GM19099 (cell line): ENCODE data around the gene KRT74.

Experiments used
- POLR2A ChIP-seq: IDR thresholded peaks from 3 replicates; pipeline ENCODE4 v1.6.1; 2011; ENCODE audit warnings: low read depth; ENCODE audit not compliant: insufficient read length; ENCODE audit errors: extremely low read depth

The KRT74 gene

DNA sequence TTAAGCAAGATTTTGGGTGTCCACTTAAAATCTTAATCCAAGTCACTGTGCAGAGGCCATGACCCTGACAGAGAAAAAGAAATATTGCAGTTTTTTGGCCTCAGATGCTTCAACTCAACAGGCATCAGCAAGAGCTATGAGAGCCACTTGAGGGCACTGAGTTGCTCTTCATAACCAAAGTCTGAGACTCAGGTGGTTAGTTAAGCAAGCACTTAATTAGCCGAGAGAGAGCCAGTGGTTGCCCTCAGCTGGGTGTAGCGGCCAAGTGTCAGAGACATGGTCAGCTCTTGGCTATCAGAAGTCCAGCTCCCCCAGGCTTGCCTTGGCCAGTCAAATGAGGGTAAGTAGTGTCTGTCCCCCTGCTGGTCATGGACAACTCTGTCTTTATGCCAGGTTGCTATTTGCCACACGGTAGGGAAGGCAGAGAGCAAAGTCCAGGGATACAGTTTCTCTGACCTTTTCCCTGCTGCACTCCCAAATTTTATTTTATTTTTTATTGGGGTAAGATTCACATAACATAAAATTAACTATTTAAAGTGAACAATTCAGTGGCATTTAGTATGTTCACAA, 11.7 kb downstream of the KRT74 start:
- no peak for TF ChIP-seq POLR2A

DNA sequence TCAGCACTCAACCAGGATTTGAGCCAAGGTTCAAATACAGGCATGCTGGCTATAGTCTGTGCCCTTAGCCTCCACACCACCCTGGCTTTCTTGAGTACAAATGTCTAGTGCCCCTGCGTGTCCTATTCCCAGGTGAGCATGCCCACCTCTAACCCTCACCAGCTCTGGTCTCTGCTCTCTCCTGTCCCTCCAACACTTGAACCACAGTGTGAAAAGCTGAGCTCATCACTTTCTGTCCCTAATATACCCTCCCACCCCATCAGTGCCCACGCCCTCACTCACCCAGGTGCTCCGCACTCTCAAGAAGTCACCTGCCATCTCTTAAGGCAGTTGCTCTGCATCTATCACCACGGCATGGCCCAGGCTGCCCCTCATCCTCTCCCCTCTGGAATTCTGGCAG, 13.7 kb downstream of the KRT74 start:
- no peak for TF ChIP-seq POLR2A

DNA sequence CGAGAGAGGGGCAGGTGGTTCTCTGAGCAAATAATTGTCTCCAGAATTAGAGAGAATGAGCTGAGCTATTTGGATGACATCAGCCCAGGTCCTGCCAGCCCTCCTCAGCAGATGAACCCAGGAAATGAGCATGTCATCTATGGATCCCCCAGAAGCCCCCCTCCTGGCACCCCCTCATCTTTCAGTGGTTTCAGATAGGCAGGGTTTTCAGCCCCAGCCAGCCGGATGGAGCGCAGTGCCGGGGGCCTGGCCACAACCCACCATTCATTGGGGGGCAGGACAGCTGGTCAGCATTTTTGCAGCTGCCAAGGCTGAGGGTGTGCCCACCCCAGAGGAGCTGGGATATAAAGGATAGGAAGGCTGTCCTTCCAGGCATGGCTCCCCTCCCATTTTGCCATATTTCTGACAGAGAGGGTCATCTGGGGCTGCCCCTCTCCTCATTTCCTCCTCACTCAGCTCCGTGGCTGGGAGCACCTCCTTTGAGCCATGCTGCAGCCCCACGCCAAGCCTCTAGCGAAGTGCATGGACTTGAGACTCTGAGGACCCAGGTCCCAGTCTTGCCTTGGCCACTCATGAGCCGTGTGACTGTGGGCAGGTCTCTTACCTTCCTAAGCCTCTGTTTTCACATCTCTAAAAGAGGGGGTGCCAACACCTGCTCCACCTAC, 14.7 kb downstream of the KRT74 start:
- no peak for TF ChIP-seq POLR2A

DNA sequence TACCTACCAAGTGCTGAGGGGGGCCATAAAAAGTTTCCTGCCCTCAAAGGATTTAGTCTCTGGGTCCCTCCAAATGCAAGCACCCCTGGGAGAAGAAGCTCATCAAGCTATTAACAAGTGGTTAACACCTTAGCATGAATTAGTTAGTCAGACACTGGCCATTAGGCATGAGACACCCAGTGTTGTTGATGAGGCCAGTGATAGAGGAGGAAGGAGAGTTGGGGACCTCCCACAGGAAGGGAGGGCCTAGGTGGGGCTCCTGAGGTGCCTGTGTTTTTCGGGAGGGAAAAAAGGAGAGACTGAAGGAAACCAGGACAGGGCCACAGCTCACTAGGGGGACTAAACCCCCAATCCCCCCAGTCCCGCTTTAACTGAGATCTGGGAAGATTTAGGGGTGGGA, 16.2 kb downstream of the KRT74 start:
- TF ChIP-seq POLR2A, result no peak

DNA sequence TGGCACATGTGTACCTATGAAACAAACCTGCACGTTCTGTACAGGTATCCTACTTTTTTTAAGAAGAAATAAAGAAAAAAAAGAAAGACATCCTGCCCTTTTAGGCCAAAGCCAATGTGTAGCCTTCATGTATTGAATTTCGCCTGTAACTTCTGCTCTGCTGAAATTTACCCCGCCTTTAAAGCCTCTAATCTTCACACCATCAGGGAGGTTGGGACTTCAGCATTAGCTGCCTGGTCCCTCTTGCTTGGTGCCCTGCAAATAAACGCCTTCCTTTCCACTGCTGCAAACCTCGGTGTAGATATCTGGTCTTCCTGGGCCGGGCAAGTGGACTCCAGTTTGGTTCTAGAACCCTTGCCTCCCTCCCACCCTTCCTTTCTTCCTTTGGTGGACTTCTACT, 18.1 kb downstream of the KRT74 start:
- no peak for TF ChIP-seq POLR2A

DNA sequence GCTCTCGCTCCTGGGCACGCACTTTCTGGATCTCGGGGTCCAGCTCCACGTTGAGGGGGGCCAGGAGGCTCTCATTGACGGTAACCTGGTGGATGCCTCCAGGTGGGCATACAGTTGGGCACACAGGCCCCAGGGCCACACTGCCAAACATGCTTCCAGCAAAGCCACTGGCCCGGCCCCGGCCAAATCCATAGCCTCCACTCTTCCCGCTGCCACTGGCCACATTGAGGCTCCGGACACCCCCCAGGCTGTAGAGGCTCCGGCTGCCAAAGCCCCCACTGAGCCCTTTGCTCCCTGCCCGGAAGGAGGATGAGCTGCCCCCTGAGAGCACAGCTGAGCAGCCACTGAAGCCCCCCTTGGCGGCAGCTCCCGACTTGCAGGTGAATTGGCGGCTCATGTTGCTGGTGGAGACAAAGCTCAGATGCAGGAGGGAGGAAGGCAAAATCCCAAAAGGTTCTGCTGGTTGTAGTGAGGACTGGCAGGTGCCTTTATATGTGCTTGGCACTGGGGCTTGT, 20.9 kb downstream of the KRT74 start, which contains the start of gene KRT71:
Gene KRT71, minus strand, starts transcription at position 465 of the 515 bp plus-strand sequence. Its CDS starts 68 bp downstream, at position 397.
- no peak for TF ChIP-seq POLR2A

DNA sequence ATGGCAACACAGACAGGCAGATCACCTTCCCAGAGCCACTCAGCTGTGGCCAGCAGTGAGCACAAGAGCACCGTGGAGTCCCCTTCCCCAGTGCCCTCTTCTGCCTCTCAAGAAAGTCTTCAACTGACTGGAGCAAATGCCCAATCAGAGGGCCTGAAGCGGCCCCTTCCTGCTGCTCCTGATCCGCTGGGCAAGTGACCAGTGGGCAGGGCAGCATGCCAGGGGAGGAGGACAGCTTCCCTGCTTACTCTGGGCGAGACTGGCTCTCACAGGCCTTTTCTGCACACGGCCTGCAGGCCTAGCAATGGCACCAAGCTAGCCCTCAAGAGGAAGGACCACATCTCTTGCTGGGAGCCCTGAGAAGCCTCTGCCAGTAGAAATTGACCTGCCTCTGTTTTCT, 21.6 kb downstream of the KRT74 start:
- TF ChIP-seq POLR2A, result no peak

DNA sequence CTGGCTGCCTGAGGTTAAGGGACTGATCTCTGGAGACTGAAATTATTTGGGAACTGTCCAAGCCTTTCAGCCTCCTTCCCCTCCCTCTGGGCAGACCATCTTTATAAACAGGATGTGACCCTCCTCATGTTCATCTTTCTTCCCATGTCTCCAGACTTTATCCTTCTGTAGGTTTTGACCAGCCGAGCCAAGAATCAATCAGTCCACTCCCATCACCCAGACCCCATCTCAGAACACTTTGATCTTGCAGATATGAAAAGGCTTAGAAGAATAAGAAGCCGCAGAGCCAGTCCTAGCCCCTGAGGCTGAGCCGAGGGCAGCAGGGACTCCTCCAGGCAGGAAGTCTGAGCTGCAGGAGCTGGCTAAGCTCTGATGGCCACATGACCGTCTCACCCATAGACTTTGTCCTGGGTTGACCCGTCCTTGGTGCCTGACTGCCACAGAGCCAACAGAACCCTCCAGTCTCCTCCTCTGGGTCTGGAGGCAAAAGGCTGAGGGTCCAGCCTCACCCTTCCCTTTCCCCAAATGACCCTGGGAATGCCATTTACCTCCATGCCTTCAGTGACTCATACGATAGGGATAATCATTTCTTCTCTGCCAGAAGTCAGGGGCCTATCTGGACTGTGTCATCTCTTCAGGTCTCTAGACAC, 22.3 kb downstream of the KRT74 start:
- no peak for TF ChIP-seq POLR2A

DNA sequence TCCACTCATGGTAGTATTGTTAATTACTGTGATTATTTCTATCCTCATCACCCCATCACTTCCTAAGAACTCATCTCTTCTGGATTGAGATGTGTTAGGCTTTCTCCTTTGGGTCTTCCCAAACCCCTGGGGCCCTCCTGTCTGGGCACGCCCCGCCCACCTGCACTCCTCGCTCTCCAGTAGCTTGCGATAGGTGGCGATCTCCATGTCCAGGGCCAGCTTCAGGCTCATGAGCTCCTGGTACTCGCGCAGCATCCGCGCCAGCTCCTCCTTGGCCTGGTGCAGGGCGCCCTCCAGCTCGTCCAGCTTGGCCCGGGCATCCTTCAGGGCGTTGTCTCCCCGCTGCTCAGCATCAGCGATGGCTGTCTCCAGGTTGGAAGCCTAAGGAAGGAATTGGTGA, 27.5 kb downstream of the KRT74 start:
- TF ChIP-seq POLR2A, result no peak

DNA sequence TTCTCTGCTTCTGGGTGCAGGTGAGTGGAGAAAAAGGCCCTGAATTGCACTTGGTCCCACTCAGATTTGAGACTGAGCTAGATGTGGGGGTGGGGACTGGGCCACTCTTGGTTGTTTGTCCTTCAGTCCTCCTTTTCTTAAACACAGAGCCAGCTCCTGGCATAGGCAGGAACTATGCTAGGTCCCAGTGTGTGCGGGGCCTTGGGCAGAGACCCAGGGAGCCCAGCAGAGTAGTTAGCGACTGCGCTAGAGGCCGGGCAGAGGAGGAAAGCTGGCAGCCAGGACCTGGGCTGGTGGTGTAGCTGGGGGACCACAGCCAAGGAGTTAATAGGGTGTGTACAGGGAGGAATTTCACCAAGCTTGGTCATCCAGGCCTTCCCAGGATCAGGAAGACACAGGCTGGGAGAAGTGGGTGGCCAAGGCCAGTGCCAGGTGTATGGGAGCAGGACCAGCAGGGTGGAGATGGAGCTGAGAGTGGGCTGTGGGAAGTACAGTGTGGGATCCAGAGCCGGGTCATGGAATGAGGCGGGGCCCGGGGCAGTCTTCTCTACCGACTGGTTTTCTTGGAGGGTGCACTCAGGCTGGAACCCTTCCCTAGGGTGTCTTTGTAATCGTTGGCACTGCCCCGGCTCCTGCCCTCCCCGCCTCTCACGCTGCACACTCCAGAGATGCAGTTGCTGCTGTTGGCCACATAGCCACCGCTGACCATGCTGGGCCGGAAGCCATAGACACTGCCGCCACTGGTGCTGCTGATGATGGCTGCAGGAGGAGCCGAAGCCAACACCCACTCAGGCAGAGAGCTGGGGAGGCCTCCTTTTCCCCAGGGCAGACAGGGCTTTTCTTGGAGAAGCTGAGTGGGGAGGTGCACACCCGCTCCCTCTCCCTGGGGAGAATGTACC, 29.4 kb downstream of the KRT74 start:
- TF ChIP-seq POLR2A, result no peak

DNA sequence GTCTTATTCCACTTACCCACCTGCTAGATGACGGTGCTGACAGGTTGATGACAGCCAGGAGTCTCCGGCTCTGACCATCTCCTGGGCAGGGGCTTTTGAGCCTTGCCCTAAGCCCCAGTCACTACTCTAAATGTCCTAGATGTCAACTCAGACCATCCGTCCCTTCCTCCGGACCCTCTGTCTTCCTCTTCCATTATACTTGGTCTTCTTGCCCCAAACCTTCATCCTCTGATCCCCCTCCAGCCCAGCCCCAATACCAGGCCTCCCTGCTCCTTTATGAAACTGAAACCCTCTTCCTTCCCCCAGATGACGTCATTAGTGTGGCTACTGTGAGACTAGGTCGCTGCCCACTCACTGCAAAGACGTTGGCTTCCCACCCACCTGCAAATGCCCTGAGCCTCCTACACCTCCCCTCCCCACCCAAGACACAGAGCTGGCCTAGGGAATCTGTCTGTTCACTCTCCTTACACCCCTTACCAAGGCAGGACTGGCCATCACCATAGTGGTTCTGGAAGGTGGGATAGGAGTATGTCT, 30.8 kb downstream of the KRT74 start:
- no peak for TF ChIP-seq POLR2A

DNA sequence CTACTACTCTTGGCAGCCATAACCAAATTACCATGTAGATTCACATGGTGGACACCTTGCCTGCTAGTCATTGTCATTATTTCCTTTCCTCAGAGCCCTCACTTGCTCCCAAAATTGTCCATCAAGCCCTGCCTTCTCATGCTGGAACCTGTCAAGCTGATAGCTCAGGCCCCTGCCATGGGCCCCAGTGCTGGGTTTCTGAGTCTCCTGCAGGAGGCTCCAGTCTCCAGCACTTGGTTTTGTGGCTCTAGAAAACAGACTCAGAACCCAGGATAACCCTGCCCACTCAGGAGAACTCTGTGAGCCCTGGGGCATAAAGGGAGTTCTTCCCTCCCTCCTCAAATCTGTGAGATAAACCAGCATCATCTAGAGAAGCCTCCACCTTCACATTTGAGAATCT, 31.5 kb downstream of the KRT74 start:
- no peak for TF ChIP-seq POLR2A

DNA sequence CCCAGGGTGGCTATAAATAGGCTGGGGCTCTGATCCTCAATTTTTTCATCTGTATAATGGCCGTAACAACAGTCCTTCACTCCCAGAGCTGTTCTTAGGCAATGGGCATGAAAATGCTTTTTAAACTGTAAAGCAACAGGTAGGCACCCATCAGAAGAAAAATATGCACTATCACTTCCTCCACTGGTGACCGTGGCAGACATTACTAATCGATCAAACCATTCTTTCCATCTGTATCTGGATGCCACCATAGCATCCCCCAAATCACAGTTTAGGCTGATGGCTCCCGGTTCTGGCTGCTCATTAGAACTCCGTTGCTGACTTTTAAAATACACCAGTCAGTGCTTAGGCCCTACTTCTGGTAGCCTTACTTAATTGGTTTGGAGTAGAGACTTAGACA, 31.9 kb downstream of the KRT74 start:
- TF ChIP-seq POLR2A, result no peak

DNA sequence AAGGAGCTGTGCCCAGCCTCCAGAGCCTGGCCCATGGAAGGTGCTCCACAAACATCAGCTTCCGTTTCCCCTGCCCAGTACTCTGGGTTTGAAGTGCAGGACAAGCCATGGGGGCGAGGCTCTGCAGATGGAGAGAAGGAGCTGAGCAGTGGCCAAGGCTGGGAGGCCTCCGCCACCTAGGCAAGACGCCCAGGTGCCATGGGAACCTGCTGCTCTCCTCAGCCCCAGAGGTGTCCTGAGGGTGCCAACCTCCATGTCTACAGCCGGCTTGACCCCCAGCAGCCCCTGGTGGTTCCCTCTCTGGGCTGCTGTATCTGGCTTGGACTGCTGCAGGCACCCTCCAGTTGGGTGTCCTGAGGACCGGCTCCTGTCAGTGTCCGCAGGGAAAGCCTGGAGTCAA, 33.1 kb downstream of the KRT74 start:
- TF ChIP-seq POLR2A, result no peak

DNA sequence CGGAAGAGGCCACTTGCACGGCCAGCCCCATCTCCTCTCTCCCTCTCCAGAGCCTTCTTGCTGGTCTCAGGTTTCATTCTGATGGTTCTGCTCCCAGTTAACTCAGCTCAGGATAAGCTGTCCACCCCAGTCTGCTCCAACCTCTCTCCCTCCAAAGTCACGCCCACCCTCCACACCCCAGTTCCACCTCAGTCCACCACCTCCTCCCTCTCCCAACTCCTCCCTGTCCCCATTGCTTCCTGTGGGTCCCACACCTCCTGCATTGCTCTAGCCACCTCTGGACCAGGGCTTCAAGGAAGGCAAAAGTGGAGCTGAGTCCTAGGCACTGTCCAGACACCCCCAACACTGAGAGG, 33.8 kb downstream of the KRT74 start:
- TF ChIP-seq POLR2A, result no peak
